GM12801 (cell line): ENCODE data around the gene STX7.

Experiments
- TF ChIP-seq, protein P1 (sequence below): IDR thresholded peaks from one replicate; pipeline ENCODE4 v1.5.1; 2011; ENCODE audit warnings: control low read depth; ENCODE audit not compliant: insufficient read length; ENCODE audit errors: extremely low read depth

STX7 gene

DNA sequence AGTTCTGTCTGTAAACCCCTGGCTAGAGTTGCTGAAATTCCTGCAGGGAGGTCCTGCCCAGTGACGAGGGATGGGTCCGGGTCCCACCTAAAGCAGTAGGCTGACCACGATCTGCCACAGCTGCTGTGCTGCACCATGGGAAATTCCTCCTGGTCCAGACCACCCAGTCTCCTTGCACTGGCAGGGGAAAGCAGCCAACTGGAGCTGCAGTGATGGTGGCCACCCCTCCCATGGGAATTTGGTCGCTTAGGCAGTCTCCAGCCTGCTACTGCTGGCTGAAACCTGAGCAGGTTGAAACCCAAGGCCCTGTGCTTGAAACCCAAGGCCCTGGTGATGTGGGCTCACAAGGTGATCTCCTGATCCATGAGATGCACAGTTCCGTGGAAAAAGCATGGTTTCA is 87.7 kb downstream of the STX7 start:
- TF ChIP-seq, protein P1, sequence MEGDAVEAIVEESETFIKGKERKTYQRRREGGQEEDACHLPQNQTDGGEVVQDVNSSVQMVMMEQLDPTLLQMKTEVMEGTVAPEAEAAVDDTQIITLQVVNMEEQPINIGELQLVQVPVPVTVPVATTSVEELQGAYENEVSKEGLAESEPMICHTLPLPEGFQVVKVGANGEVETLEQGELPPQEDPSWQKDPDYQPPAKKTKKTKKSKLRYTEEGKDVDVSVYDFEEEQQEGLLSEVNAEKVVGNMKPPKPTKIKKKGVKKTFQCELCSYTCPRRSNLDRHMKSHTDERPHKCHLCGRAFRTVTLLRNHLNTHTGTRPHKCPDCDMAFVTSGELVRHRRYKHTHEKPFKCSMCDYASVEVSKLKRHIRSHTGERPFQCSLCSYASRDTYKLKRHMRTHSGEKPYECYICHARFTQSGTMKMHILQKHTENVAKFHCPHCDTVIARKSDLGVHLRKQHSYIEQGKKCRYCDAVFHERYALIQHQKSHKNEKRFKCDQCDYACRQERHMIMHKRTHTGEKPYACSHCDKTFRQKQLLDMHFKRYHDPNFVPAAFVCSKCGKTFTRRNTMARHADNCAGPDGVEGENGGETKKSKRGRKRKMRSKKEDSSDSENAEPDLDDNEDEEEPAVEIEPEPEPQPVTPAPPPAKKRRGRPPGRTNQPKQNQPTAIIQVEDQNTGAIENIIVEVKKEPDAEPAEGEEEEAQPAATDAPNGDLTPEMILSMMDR = no peak

DNA sequence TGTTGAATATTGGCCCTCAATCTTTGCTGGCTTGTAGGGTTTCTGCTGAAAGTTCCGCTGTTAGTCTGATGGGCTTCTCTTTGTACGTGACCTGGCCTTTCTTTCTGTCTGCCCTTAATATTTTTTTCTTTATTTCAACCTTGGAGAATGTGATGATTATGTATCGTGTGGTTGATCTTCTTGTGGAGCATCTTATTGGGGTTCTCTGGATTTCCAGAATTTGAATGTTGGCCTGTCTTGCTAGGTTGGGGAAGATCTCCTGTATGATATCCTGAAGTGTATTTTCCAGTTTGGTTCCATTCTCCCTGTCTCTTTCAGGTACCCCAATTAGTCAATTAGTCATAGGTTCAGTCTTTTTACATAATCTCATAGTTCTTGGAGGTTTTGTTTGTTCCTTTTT is 89.1 kb downstream of the STX7 start:
- TF ChIP-seq, protein P1 = no peak

DNA sequence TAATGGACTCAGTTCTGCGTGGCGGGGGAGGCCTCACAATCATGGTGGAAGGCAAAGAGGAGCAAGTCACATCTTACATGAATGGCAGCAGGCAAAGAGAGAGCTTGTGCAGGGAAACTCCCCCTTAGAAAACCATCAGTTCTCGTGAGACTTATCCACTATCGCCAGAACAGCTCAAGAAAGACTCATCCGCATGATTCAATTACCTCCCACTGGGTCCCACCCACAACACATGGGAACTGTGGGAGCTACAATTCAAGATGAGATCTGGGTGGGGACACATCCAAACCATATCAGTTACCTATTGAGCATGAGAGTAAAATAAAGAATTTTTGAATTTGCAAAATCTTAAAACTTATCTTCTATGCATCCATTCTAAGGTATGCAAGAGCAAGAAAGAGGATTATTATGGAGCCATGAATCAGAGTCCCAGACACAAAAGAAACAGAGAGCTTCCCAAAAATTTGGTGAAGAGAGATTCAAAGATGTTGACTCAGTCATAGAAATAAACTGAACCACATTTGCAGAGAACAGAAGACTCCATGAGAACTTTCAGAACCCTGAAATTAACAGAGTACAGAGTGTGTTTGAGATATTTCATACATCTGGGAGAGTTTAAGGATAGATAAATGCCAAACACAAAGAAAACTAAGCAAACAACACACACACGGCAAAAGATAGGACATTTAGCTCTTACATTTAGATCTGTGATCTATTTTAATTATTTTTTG is 94.5 kb downstream of the STX7 start:
- TF ChIP-seq, protein P1 = no peak

DNA sequence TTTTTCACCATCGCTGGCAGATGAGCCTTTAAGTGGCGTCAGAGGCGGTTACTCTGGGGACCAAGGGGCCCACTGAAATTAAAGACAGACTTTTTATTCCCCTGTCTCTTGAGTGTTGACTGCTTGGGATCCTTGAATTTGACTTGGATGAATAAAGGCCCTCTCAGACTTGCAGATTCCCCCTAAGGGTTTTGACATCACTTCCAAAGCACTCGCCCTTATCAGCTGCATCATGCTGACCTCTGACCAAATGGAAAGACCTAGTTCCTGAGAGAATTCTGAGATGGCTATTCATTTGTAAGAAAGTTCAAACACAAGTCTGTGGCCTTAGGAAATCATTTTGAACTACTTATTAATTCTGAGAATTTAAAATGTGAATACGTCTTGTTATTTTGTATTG is 98.2 kb downstream of the STX7 start:
- TF ChIP-seq, protein P1 = no peak

DNA sequence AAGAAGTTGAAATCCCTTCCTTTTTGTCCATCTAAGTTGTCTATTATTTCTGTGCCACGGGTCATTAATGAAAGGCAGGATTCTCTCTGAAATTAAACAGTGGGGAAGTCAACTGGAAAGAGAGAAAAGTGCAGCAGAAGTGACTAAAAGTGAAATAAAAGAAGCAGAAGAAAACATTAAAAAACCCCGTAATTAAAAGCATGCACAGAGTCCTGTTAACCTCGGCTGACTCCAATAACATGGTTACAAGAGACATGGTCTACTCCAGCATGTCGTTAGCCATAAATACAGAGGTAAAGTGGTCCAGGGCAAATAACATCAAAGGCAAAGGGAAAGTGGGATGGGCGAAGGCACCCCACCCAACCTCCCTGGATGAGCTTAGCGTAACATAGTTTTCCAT is 98.6 kb downstream of the STX7 start:
- TF ChIP-seq, protein P1 = no peak

DNA sequence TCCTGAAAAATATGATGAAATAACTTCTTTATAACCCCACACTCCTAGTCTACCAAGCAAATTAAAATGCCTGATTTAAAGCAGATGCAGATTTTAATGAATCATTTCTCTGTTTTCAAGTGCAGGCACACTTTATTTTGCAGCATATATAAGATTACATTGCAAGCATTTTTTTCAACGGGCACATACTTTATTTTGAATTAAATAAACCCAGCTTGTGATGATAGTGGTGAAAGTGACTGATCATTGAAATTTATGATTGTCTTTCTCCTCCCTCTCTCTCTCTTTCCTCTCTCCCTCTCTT is 99.5 kb downstream of the STX7 start:
- TF ChIP-seq, protein P1 = no peak

DNA sequence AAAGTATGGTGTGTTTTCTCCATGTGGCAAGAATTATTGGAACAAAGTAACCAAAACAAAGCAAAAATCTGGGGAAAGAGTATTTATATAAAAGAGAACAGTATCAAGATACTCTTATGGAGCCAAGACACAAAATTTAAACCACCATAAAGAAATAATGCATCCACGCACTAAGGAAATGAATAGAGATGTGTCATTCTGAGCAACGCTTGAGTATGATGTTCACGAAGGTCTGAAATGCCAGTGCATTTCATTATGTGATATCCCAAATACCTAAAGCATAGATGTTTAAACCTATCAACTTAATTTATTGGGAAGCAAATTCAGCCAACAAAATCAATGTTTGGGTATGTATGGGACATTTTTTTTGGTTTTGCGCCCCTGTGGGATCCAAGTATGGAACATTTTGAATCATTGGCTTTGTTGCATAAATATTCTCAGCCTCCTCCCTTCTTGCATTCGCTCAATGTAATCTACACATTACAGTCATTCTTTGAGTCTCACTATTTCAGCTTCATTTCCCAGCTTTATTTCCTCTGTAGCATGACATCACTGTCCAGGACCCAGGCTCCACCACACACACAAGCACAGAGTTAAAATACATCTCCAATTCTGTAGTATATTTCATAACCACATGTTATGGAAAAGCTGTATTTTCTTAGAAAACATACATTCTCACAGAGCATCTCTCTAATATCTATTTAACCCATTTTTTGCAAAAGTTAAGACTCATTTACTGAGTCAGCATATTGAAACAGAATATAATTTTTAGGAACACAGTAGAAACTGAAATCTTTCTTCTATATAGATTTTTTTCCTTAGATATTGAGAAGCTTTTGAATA is 100.0 kb downstream of the STX7 start:
- TF ChIP-seq, protein P1 = no peak
